Loucy (cell line): Measurements from ENCODE around the gene KIAA0232.

Experiments
- EZH2phosphoT487 ChIP-seq: fragments of 200-600 bp; IDR thresholded peaks from 2 replicates; pipeline ENCODE4 v1.6.1; 2018; ENCODE audit warnings: antibody characterized with exemption, mild to moderate bottlenecking, moderate library complexity, borderline replicate concordance
- TF ChIP-seq, protein P1 (sequence below): fragments of 200-600 bp; sonication (generic); conservative IDR thresholded peaks from 2 replicates; pipeline ENCODE4 v1.5.1; 2014; ENCODE audit warnings: mild to moderate bottlenecking, antibody characterized with exemption, low read length

DNA sequence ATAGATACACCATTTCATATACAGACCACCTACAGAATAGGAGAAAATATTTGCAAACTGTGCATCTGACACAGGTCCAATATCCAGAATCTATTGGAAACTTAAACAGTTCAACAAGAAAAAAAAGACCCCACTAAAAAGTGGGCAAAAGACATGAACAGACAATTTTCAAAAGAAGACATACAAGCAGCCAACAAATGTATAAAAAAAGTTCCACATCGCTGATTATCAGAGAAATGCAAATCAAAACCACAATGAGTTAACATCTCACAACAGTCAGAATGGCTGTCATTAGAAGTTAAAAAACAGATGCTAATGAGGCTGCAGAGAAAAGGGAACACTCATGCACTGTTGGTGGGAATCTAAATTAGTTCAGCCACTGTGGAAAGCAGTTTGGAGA lies 36.8 kb downstream of the KIAA0232 start:
- TF ChIP-seq, protein P1, sequence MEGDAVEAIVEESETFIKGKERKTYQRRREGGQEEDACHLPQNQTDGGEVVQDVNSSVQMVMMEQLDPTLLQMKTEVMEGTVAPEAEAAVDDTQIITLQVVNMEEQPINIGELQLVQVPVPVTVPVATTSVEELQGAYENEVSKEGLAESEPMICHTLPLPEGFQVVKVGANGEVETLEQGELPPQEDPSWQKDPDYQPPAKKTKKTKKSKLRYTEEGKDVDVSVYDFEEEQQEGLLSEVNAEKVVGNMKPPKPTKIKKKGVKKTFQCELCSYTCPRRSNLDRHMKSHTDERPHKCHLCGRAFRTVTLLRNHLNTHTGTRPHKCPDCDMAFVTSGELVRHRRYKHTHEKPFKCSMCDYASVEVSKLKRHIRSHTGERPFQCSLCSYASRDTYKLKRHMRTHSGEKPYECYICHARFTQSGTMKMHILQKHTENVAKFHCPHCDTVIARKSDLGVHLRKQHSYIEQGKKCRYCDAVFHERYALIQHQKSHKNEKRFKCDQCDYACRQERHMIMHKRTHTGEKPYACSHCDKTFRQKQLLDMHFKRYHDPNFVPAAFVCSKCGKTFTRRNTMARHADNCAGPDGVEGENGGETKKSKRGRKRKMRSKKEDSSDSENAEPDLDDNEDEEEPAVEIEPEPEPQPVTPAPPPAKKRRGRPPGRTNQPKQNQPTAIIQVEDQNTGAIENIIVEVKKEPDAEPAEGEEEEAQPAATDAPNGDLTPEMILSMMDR = no peak
- TF ChIP-seq EZH2phosphoT487 = no peak
